Pancreas (tissue), 10 donors: ENCODE results near the gene FILIP1L. TPM values are rescaled to one million over a fixed set of nuclear protein-coding genes. Genes with fewer than 3 reads are reported as not detected.
A peak's percentile ranks its signal among the peaks of the same experiment; 100 is the strongest.

Experiments used
- ATAC-seq, 4 donors: fragments of 200-7000 bp; cut with Tn5 transposase; one replicate each; pipeline versions ENCODE4 v1.8.0 to v1.9.1; 2020; ENCODE audit warnings: mild to moderate bottlenecking in 4 of 4, moderate library complexity in 4 of 4
- DNase-seq, 6 donors: peaks; one replicate each; pipeline ENCODE4 v3.0.0-alpha.2; 2020
- FAIRE-seq: peaks from 2 replicates; lab custom pipeline; 2012; peaks lifted over from hg19 to GRCh38; lab: Jason Lieb, UNC
- H3K27ac ChIP-seq, 4 donors: fragments of 200-600 bp; sonication (generic); 1 replicate in 3 of 4; 2 replicates in 1 of 4; pipeline versions ENCODE4 v1.5.0 to v1.8.0; 2020
- H3K27me3 ChIP-seq, 4 donors: fragments of 200-600 bp; one replicate each; pipeline ENCODE4 v1.8.0; 2021
- H3K36me3 ChIP-seq, 3 donors: fragments of 200-600 bp; sonication (generic) in 1 of 3; one replicate each; pipeline versions ENCODE4 v1.5.0 to v1.8.0; 2020 to 2021
- H3K4me1 ChIP-seq, 3 donors: fragments of 200-600 bp; one replicate each; pipeline ENCODE4 v1.8.0; 2021
- H3K4me3 ChIP-seq, 4 donors: fragments of 200-600 bp; sonication (generic) in 2 of 4; one replicate each; pipeline versions ENCODE4 v1.5.0 to v1.8.0; 2020 to 2021
- H3K9me3 ChIP-seq, 4 donors: fragments of 200-600 bp; one replicate each; pipeline ENCODE4 v1.8.0; 2021
- WGBS, 2 donors: extraction: QIAGEN DNeasy Blood & Tissue Kit; methylation state at CpG; one replicate each; pipeline ENCODE4 v1.1.7; 2013; 5-methylcytosine and 5-hydroxymethylcytosine counted together
- intact Hi-C, 3 donors: fragments of 100-400 bp; cut with DNase I; formaldehyde crosslinking; loops; one replicate each; pipeline versions ENCODE4 v1.11.1 to v1.14.2; 2022
- polyA plus RNA-seq, 2 donors: library from polyadenylated mRNA; stranded (reverse); fragments of 200-250 nt; gene quantifications; one replicate each; pipeline ENCODE4 v1.2.3, GENCODE V29; 2013
- total RNA-seq, 6 donors: library from RNA; stranded (reverse); fragmentation: NEBNext Ultra II Directional in 4 of 6; extraction: Animal tissue kit (Norgen Biotek cat#: 25700) in 4 of 6; gene quantifications; one replicate each; pipeline versions ENCODE4 v1.2.1 to v1.2.4, GENCODE V29; 2021 to 2023
- TF ChIP-seq, protein P1 (sequence below), 4 donors: fragments of 200-600 bp; sonication (generic) in 3 of 4; IDR thresholded peaks; one replicate each; pipeline versions ENCODE4 v1.5.0 to v1.8.0; 2021; ENCODE audit warnings: antibody characterized with exemption in 4 of 4
- donor health status: healthy with polysubstance abuse.
- donor health status: DM: no; HTN: no; CAD: no; lungs with moderate emphysema.
- donor health status: DM: no; HTN: no; CAD: no.
- donor health status: control.
- donor health status: control.
- donor health status: Bipolar disorder and iron deficiency.
- donor health status: DM: yes; HTN: yes; CAD: no.
- donor health status: DM: no; HTN: no; CAD: no.
- donor health status: DM: no; HTN: no; CAD: no.
- donor health status: DM: yes; HTN: yes; CAD: no.

FILIP1L gene
- total and polyA plus RNA-seq, 8 donors: 12.5 to 37.7 (median 15.8) TPM

GRCh38 chr3:99931059-99931458 lies 183.2 kb downstream of the FILIP1L start:
- 66 to 71% methylated on average over 1 of the region's 1 CpG for WGBS, 2 donors
- intact Hi-C loops: no loop called here
- ATAC-seq (no peak), DNase-seq (no peak), FAIRE-seq (no peak)
- peaks cover 0 to 3% (median under 1%) of the 10 kb centered on the region in 3 donors for H3K4me1 ChIP-seq
- no peak overlapping the region for H3K4me3 ChIP-seq
- H3K36me3 ChIP-seq: no peaks in the 10 kb centered on the region
- no peak overlapping the region for H3K27ac ChIP-seq
- no peaks in the 10 kb centered on the region for H3K27me3 ChIP-seq
- H3K9me3 ChIP-seq: no peaks in the 10 kb centered on the region
- TF ChIP-seq, protein P1, sequence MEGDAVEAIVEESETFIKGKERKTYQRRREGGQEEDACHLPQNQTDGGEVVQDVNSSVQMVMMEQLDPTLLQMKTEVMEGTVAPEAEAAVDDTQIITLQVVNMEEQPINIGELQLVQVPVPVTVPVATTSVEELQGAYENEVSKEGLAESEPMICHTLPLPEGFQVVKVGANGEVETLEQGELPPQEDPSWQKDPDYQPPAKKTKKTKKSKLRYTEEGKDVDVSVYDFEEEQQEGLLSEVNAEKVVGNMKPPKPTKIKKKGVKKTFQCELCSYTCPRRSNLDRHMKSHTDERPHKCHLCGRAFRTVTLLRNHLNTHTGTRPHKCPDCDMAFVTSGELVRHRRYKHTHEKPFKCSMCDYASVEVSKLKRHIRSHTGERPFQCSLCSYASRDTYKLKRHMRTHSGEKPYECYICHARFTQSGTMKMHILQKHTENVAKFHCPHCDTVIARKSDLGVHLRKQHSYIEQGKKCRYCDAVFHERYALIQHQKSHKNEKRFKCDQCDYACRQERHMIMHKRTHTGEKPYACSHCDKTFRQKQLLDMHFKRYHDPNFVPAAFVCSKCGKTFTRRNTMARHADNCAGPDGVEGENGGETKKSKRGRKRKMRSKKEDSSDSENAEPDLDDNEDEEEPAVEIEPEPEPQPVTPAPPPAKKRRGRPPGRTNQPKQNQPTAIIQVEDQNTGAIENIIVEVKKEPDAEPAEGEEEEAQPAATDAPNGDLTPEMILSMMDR (IDR thresholded peaks at IDR 0.05): no peak

GRCh38 chr3:99929745-99930139 lies 184.6 kb downstream of the FILIP1L start:
- 70 to 72% methylated on average over 3 of the region's 3 CpGs for WGBS, 2 donors

DNA sequence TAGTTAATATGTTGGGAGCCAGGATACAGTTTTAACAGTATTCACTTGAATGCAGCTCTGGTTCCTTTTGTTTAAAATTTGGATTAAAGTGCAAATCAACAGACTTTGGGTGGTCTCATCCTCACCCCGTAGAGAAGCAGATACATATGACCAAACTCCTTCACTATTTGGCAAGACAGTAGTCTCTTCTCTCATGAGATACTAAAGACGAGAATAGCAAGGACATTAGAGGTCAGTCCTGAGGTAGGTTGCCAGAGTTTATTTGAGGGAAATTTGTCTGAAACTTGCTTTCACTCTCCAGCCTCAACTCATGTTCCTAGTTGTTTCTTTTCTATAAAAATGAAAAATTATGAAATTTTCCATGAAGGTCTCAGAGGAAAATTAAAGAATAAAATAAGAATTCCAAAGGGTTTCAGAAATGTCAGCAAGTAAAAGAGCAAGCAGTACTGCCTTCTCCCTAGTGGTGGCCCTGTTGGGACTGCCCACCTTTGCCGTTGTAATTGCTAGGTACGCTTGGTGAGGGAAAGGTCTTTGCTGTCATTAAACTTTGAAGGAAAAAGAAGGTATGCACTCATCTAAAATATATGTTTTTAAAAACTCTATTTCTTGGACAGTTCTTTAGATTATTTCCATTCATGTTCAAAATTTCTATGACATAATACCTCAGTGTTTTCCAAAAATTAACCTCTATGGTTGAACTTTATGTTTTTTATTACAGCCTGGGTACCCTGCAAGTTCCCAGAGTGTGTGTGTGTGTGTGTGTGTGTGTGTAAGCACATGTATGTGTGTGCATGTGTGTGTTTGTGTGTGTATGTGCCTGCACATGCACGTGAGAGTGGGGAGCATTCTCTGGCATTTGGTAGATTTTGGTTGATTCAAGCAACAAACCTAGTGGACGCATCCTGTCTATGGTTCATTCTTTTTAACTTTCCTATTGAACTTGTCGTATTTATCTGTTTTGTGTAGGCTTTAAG lies 185.2 kb downstream of the FILIP1L start:
- 78 to 82% methylated on average over 7 of the region's 7 CpGs for WGBS, 2 donors
- Histone ChIP-seq H3K9me3 (no peaks in the 10 kb centered on the region), H3K4me3 (no peak overlapping the region), H3K27ac (no peak overlapping the region), H3K36me3 (no peaks in the 10 kb centered on the region), H3K27me3 (no peaks in the 10 kb centered on the region), H3K4me1 (peaks cover 5 to 10% (median 10%) of the 10 kb centered on the region in 3 donors)
- intact Hi-C loops: no loop called here
- FAIRE-seq (no peak), ATAC-seq (no peak), DNase-seq (no peak)
- TF ChIP-seq, protein P1 (IDR thresholded peaks at IDR 0.05): no peak

More at GRCh38 chr3:99929745-99930139, 184.6 kb downstream of the FILIP1L start:
- Histone ChIP-seq H3K27me3 (no peaks in the 10 kb centered on the region), H3K4me1 (peaks cover 5 to 10% (median 10%) of the 10 kb centered on the region in 3 donors), H3K9me3 (no peaks in the 10 kb centered on the region), H3K27ac (no peak overlapping the region), H3K4me3 (no peak overlapping the region), H3K36me3 (no peaks in the 10 kb centered on the region)
- FAIRE-seq (no peak), ATAC-seq (peak in 1 of 4 donors; percentile 13), DNase-seq (no peak)
- intact Hi-C loops: no loop called here
- TF ChIP-seq, protein P1 (IDR thresholded peaks at IDR 0.05): no peak

GRCh38 chr3:99927671-99928457 lies 186.4 kb downstream of the FILIP1L start:
- no peak for FAIRE-seq
- Histone ChIP-seq H3K9me3 (no peaks in the 10 kb centered on the region), H3K4me1 (peaks cover 5 to 10% (median 10%) of the 10 kb centered on the region in 3 donors), H3K27ac (no peak overlapping the region), H3K36me3 (no peaks in the 10 kb centered on the region), H3K27me3 (no peaks in the 10 kb centered on the region), H3K4me3 (no peak overlapping the region)
- 86 to 90% methylated on average over 7 of the region's 7 CpGs for WGBS, 2 donors
- TF ChIP-seq, protein P1 (IDR thresholded peaks at IDR 0.05): no peak
- peak in 1 of 4 donors; percentile 17 for ATAC-seq
- intact Hi-C loops: no loop called here
- no peak for DNase-seq
